Liver (tissue), 9 donors: ENCODE data around the gene ASCL5. TPM values are rescaled to one million over a fixed set of nuclear protein-coding genes. Genes with fewer than 3 reads are reported as not detected.

Source experiments
- DNase-seq: peaks from one replicate; pipeline ENCODE4 v3.0.0-alpha.2; 2017; ENCODE audit warnings: low spot score
- H3K27ac ChIP-seq, 2 donors: one replicate each; pipeline ENCODE4 v1.7.0; 2013; ENCODE audit warnings: inconsistent platforms in 2 of 2, low read length in 2 of 2, control low read depth in 1 of 2, low read depth in 1 of 2, mild to moderate bottlenecking in 1 of 2
- H3K27me3 ChIP-seq, 4 donors: one replicate each; pipeline versions ENCODE4 v1.6.1 to v1.7.0; 2013; ENCODE audit warnings: low read length in 3 of 4, inconsistent platforms in 1 of 4, mild to moderate bottlenecking in 1 of 4, moderate library complexity in 1 of 4; ENCODE audit not compliant: control insufficient read depth in 4 of 4, insufficient read depth in 4 of 4
- H3K36me3 ChIP-seq, 4 donors: one replicate each; pipeline versions ENCODE4 v1.6.1 to v1.7.0; 2013; ENCODE audit warnings: low read length in 3 of 4, mild to moderate bottlenecking in 3 of 4, low read depth in 1 of 4, moderate library complexity in 1 of 4; ENCODE audit not compliant: control insufficient read depth in 4 of 4, insufficient read depth in 3 of 4
- H3K4me1 ChIP-seq, 4 donors: one replicate each; pipeline versions ENCODE4 v1.6.1 to v1.7.0; 2013; ENCODE audit warnings: low read length in 3 of 4, mild to moderate bottlenecking in 3 of 4, moderate library complexity in 1 of 4; ENCODE audit not compliant: control insufficient read depth in 4 of 4, insufficient read depth in 4 of 4
- H3K4me3 ChIP-seq, 3 donors: one replicate each; pipeline versions ENCODE4 v1.6.1 to v1.7.0; 2013; ENCODE audit warnings: low read length in 3 of 3, control low read depth in 1 of 3, low read depth in 1 of 3, mild to moderate bottlenecking in 1 of 3
- H3K9ac ChIP-seq, 2 donors: one replicate each; pipeline ENCODE4 v1.7.0; 2013; ENCODE audit warnings: low read length in 2 of 2, mild to moderate bottlenecking in 2 of 2, moderate library complexity in 2 of 2, control low read depth in 1 of 2, low read depth in 1 of 2
- H3K9me3 ChIP-seq, 4 donors: one replicate each; pipeline versions ENCODE4 v1.6.1 to v1.7.0; 2013; ENCODE audit warnings: low read length in 3 of 4; ENCODE audit not compliant: control insufficient read depth in 4 of 4
- ATF3 ChIP-seq: IDR thresholded peaks from 2 replicates; pipeline ENCODE4 v1.6.1; 2016; ENCODE audit warnings: antibody characterized with exemption
- FOXA1 ChIP-seq: IDR thresholded peaks from 2 replicates; pipeline ENCODE4 v1.6.1; 2016; ENCODE audit warnings: antibody characterized with exemption
- FOXA2 ChIP-seq: IDR thresholded peaks from 2 replicates; pipeline ENCODE4 v1.6.1; 2016; ENCODE audit warnings: antibody characterized with exemption
- GABPA ChIP-seq, 2 donors: IDR thresholded peaks in 1 of 2; conservative IDR thresholded peaks in 1 of 2; 2 replicates each; pipeline ENCODE4 v1.6.1; 2016; ENCODE audit warnings: antibody characterized with exemption in 2 of 2, mild to moderate bottlenecking in 1 of 2, moderate library complexity in 1 of 2
- HNF4A ChIP-seq, 2 donors: conservative IDR thresholded peaks; 2 replicates each; pipeline ENCODE4 v1.6.1; 2016; ENCODE audit warnings: antibody characterized with exemption in 2 of 2, mild to moderate bottlenecking in 2 of 2
- HNF4G ChIP-seq: IDR thresholded peaks from 2 replicates; pipeline ENCODE4 v1.6.1; 2016; ENCODE audit warnings: antibody characterized with exemption
- JUND ChIP-seq, 2 donors: IDR thresholded peaks; 2 replicates each; pipeline ENCODE4 v1.6.1; 2016; ENCODE audit warnings: antibody characterized with exemption in 2 of 2
- NR2F2 ChIP-seq: IDR thresholded peaks from 2 replicates; pipeline ENCODE4 v1.6.1; 2016; ENCODE audit warnings: antibody characterized with exemption
- REST ChIP-seq: IDR thresholded peaks from 2 replicates; pipeline ENCODE4 v1.6.1; 2016; ENCODE audit warnings: antibody characterized with exemption, mild to moderate bottlenecking
- RXRA ChIP-seq, 2 donors: IDR thresholded peaks; 2 replicates each; pipeline ENCODE4 v1.6.1; 2017 to 2018; ENCODE audit warnings: antibody characterized with exemption in 2 of 2, mild to moderate bottlenecking in 1 of 2
- SP1 ChIP-seq: IDR thresholded peaks from 2 replicates; pipeline ENCODE4 v1.6.1; 2018; ENCODE audit warnings: antibody characterized with exemption, mild to moderate bottlenecking
- TAF1 ChIP-seq: conservative IDR thresholded peaks from 2 replicates; pipeline ENCODE4 v1.6.1; 2016; ENCODE audit warnings: antibody characterized with exemption, mild to moderate bottlenecking
- YY1 ChIP-seq: IDR thresholded peaks from 2 replicates; pipeline ENCODE4 v1.6.1; 2016; ENCODE audit warnings: antibody characterized with exemption, mild to moderate bottlenecking
- ZBTB33 ChIP-seq: IDR thresholded peaks from 2 replicates; pipeline ENCODE4 v1.6.1; 2016; ENCODE audit warnings: antibody characterized with exemption
- WGBS: extraction: QIAGEN DNeasy Blood & Tissue Kit; methylation state at CpG from one replicate; pipeline ENCODE4 v1.1.7; 2013; 5-methylcytosine and 5-hydroxymethylcytosine counted together
- polyA plus RNA-seq, 2 donors: library from polyadenylated mRNA; stranded (reverse) in 1 of 2; unstranded in 1 of 2; fragments of 200-250 nt in 1 of 2; fragments of >200 nt in 1 of 2; fragmentation: Nextera tagmentation in 1 of 2; extraction: Ambion mirVana in 1 of 2; gene quantifications; one replicate each; pipeline versions ENCODE4 v1.2.1 to v1.2.3, GENCODE V29; 2013 to 2015
- total RNA-seq, 2 donors: library from RNA; depleted of rRNA; stranded (reverse); fragments of >200 nt; gene quantifications; one replicate each; pipeline ENCODE4 v1.2.3, GENCODE V29; 2014
- donor health status: healthy.
- donor health status: healthy.
- donor health status: healthy.
- donor health status: healthy.
- donor health status: healthy.

Gene ASCL5
- total and polyA plus RNA-seq, 4 donors: not detected

GRCh38 chr1:201072922-201073321 is 54.1 kb downstream of the ASCL5 start:
- Histone ChIP-seq H3K4me3 (no peak overlapping the region), H3K9me3 (no peaks in the 10 kb centered on the region), H3K9ac (no peak overlapping the region), H3K27ac (no peak overlapping the region), H3K36me3 (no peaks in the 10 kb centered on the region), H3K27me3 (no peaks in the 10 kb centered on the region), H3K4me1 (no peaks in the 10 kb centered on the region)
- WGBS: 81% methylated on average over 6 of the region's 6 CpGs
- TF ChIP-seq RXRA (IDR thresholded peaks at IDR 0.05) (peak; percentile 10 to 36), YY1 (no peak), NR2F2 (peak; percentile 94), ZBTB33 (no peak), GABPA (IDR thresholded peaks at IDR 0.05 in 1 of 2, conservative IDR thresholded peaks at IDR 0.05 in 1 of 2) (no peak), SP1 (peak; percentile 22)
- DNase-seq: no peak

- Histone ChIP-seq H3K27ac (no peak overlapping the region), H3K36me3 (no peaks in the 10 kb centered on the region), H3K9ac (no peak overlapping the region), H3K9me3 (no peaks in the 10 kb centered on the region), H3K4me3 (no peak overlapping the region), H3K4me1 (no peaks in the 10 kb centered on the region), H3K27me3 (no peaks in the 10 kb centered on the region)
- 84% methylated on average over 5 of the region's 5 CpGs for WGBS
- DNase-seq: no peak
- no peak for TF ChIP-seq ATF3
- TF ChIP-seq TAF1: no peak
- TF ChIP-seq HNF4A (conservative IDR thresholded peaks at IDR 0.05): no peak
- TF ChIP-seq REST: no peak
Observed at GRCh38 chr1:201072149-201072548, 54.8 kb downstream of the ASCL5 start.

- WGBS: 92% methylated on average over 3 of the region's 3 CpGs
- TF ChIP-seq HNF4G (no peak), FOXA2 (no peak), REST (no peak), GABPA (IDR thresholded peaks at IDR 0.05 in 1 of 2, conservative IDR thresholded peaks at IDR 0.05 in 1 of 2) (no peak), NR2F2 (no peak), FOXA1 (no peak), ZBTB33 (no peak), JUND (IDR thresholded peaks at IDR 0.05) (no peak), SP1 (no peak)
- Histone ChIP-seq H3K9ac (no peak overlapping the region), H3K4me1 (no peaks in the 10 kb centered on the region), H3K27me3 (no peaks in the 10 kb centered on the region), H3K27ac (no peak overlapping the region), H3K36me3 (no peaks in the 10 kb centered on the region), H3K4me3 (no peak overlapping the region), H3K9me3 (no peaks in the 10 kb centered on the region)
- DNase-seq: no peak
Observed at GRCh38 chr1:201069636-201070035, 57.3 kb downstream of the ASCL5 start.
